Fibroblast of the aortic adventitia (primary cell): Measurements from ENCODE around the gene LSM14A. TPM values are rescaled to one million over a fixed set of nuclear protein-coding genes. Genes with fewer than 3 reads are reported as not detected.
A peak's percentile ranks its signal among the peaks of the same experiment; 100 is the strongest.
"Not testable (repeated sequence)": the region's sequence is repeated elsewhere in the genome, so short reads cannot be mapped to it uniquely, and the experiment has no call there.

ENCODE experiments used
- DNase-seq: peaks from one replicate; pipeline ENCODE4 v3.0.0-alpha.2; 2010; ENCODE audit warnings: low read depth
- H3K4me3 ChIP-seq: 2 replicates; pipeline ENCODE4 v1.5.1; 2011; ENCODE audit warnings: low read depth, mild to moderate bottlenecking, control low read depth, low read length, moderate library complexity
- total RNA-seq: library from RNA; depleted of rRNA; stranded (reverse); fragments of >200 nt; gene quantifications from 2 replicates; pipeline ENCODE4 v1.2.3, GENCODE V29; 2012; ENCODE audit warnings: low replicate concordance
- TF ChIP-seq, protein P1 (sequence below): IDR thresholded peaks from 2 replicates; pipeline ENCODE4 v1.5.1; 2011; ENCODE audit warnings: mild to moderate bottlenecking, low read length, control low read depth, inconsistent platforms; ENCODE audit not compliant: insufficient read depth

The LSM14A gene
- total RNA-seq, 1 donor = 55.5 TPM

DNA sequence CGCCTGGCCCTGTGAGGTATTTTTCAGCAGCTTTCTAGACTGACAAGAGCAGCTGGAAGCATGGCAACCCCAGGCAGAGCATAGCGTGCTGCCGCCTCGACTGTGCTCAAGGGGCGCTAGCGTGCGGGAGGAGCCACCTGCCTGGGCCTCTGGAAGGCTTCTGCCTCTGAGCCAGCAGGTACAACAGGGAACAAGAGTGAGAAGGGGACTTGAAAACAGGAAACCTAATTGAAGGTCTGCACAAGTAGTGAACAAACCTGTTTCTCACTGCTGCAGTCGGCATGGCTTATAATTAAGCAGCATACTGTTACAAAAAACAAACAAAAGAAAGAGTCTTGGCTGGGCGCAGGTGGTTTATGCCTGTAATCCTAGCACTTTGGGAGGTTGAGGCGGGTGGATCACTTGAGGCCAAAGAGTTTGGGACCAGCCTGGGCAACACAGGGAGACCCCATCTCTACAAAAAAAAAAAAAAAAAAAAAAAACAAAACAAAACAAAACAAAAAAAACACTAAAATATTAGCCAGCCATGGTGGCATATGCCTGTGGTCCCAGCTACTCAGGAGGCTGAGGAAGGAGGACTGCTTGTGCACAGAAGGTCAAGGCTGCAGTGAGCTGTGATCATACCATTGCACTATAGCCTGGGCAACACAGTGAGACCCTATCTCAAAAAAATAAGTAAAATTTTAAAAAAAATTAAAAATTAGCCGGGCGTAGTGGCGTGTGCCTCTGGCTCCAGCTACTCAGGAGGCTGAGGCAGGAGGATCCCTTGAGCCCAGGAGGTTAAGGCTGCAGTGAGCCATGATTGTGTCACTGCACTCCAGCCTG is 69.4 kb downstream of the LSM14A start:
- no peak overlapping the region for H3K4me3 ChIP-seq
- no peak for DNase-seq
- TF ChIP-seq, protein P1, sequence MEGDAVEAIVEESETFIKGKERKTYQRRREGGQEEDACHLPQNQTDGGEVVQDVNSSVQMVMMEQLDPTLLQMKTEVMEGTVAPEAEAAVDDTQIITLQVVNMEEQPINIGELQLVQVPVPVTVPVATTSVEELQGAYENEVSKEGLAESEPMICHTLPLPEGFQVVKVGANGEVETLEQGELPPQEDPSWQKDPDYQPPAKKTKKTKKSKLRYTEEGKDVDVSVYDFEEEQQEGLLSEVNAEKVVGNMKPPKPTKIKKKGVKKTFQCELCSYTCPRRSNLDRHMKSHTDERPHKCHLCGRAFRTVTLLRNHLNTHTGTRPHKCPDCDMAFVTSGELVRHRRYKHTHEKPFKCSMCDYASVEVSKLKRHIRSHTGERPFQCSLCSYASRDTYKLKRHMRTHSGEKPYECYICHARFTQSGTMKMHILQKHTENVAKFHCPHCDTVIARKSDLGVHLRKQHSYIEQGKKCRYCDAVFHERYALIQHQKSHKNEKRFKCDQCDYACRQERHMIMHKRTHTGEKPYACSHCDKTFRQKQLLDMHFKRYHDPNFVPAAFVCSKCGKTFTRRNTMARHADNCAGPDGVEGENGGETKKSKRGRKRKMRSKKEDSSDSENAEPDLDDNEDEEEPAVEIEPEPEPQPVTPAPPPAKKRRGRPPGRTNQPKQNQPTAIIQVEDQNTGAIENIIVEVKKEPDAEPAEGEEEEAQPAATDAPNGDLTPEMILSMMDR = no peak

DNA sequence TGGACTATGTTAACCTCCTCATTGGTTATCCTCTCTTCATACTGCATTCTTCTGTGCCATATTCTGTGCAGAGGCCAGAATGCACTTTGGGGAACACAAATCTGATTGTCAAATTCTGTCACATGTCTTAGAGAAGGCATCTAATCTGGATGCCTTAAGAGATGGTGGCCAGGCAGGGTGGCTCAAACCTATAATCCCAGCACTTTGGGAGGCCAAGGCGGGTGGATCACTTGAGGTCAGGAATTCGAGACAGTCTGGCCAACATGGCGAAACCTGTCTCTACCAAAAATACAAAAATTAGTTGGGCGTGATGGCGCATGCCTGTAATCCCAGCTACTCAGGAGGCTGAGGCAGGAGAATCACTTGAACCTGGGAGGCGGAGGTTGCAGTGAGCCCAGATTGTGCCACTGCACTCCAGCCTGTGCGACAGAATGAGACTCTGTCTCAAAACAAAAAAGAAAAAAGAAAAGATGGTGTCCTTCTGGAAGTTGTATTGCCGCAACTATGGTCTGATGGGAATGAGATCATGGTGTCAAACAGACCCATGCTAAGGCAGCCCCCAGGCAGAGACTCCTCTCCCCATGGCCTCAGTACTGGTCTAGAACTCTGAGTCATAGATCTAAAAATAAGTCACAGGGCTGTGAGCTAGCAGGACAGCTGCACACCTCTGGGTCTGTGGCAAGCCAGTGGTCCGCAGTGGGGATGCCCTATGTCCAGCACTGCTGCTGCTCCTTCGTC is 71.0 kb downstream of the LSM14A start:
- not testable (repeated sequence) for H3K4me3 ChIP-seq, DNase-seq

DNA sequence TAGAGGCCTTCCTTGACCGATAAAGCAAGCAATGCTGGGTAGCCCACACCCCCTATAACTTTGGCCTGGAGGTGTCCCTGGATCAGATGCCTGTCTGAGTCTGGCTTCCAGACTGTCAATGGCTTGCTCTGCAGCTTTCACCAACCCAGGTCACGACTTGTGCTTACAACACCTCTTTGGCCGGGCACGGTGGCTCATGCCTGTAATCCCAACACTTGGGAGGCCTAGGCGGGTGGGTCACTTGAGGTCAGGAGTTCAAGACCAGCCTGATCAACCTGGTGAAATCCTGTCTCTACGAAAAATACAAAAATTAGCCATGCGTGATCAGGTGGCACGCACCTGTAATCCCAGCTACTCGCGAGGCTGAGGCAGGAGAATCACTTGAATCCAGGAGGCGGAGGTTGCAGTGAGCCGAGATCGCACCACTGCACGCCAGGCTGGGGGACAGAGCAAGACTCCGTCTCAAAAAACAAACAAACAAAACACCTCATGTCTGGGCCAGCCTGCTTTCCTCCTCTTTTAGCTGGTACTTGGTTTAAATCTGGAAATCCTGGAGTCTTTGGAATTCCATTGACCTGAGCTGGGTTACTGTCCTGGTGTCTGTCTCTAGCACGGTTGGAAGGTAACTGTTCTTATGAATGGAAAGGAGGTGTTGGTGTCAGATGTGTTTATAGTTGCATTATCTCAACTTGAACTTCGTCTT is 71.7 kb downstream of the LSM14A start:
- TF ChIP-seq, protein P1 = no peak

DNA sequence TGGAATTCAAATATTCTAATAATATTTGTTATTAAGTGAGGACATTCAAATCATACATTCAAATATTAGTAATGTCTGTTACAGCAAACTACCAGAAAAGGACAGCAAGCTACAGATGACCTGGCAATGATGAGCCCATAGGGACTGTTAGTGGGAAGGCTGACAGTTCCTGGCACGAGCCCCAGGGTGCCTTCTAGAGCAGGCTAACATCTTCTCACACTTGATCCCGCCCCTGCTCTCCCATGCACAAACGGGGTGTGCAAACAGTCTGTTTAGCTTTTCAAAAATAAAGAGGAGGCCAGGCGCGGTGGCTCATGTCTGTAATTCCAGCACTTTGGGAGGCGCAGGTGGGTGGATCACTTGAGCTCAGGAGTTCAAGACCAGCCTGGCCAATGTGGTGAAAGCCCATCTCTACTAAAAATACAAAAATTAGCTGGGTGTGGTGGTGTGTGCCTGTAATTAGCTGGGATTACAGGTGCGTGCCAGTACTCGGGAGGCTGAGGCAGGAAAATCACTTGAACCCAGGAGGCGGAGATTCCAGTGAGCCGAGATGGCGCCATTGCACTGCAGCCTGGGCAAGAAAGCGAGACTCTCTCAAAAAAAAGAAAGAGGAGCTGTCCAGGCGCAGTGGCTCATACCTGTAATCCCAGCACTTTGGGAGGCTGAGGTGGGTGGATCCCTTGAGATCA is 72.5 kb downstream of the LSM14A start:
- H3K4me3 ChIP-seq = no peak overlapping the region
- TF ChIP-seq, protein P1 = no peak
- DNase-seq = no peak

More for the DNA sequence above, 71.7 kb downstream of the LSM14A start:
- DNase-seq = no peak
- H3K4me3 ChIP-seq = no peak overlapping the region

DNA sequence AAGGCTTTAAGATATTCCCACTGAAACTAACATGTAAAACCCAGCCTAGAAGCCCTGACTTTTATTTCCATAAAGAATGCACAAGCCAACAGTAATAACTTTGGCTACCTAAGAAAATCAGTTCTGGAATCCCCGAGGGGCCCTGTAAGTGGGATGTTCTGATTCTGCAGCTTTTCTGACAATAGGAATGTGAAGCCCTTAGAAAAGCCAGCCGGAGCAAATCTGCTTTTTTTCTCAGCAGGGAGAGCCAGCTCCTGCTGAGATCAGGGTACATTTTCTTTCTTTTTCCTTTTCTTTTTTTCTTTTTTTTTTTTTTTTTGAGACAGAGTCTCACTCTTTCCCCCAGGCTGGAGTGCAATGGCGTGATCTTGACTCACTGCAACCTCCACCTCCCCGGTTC is 74.0 kb downstream of the LSM14A start:
- TF ChIP-seq, protein P1 = no peak
- H3K4me3 ChIP-seq = no peak overlapping the region

DNA sequence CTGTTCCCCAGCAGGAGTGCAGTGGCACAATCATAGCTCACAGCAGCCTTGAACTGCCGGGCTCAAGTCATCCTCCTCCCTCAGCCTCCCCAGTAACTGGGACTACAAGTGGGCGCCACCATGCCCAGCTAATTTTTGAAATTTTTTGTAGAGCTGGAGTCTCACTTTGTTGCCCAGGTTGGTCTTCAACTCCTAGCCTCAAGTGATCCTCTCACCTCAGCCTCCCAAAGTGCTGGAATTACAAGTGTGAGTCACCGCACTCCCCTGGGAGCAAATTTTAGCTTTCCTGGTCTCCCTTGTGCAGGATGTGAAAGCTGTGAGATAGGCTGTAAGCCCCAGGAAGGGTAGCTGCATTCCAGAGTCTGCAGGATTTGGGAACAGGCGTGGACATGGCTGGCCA is 76.6 kb downstream of the LSM14A start:
- TF ChIP-seq, protein P1 = no peak
- H3K4me3 ChIP-seq = no peak overlapping the region
- DNase-seq = no peak

More for the DNA sequence above, 74.0 kb downstream of the LSM14A start:
- DNase-seq = no peak

DNA sequence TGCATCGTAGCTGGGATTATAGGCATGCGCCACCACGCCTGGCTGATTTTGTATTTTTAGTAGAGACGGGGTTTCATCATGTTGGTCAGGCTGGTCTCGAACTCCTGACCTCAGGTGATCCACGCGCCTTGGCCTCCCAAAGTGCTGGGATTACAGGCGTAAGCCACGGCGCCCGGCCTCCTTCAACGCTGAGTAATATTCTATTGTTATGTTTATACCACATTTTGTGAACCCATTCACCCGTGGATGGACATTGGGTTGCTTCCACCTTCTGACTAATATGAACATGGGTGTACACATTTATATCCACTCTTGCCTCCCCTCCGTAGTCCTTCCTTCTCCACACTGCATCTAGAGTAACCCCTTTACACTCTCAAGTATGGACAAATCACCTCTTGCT is 80.9 kb downstream of the LSM14A start:
- not testable (repeated sequence) for H3K4me3 ChIP-seq, DNase-seq

DNA sequence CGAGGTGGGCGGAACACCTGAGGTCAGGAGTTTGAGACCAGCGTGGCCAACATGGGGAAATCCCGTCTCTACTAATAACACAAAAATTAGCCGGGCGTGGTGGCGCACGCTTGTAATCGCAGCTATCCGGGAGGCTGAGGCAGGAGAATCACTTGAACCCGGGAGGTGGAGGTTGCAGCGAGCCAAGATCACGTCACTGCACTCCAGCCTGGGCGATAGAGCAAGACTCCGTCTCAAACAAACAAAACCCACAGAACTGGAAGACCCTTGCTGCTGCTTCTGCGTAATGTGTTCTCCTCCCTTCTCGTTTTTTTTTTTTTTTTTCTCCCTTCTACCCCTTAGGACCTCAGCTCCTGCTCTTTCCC is 81.4 kb downstream of the LSM14A start:
- DNase-seq = not testable (repeated sequence)
- H3K4me3 ChIP-seq = peak overlapping the region; percentile 80
